ENCODE measurements around the gene PARK7. TPM values are rescaled to one million over a fixed set of nuclear protein-coding genes. Genes with fewer than 3 reads are reported as not detected.

The PARK7 gene
- total RNA-seq, 1 experiment from 2014 or later: 448 TPM

GRCh38 chr1:7971024-7971423, 9.5 kb downstream of the PARK7 start:
- no peak overlapping the region for H3K27ac ChIP-seq (ENCODE audit: low read length)
- no peak for ATAC-seq
- BruUV-seq (replicated peaks): TSS peak; percentile 22
- intact Hi-C loops (cut with micrococcal nuclease; ENCODE audit: unreplicated experiment): no loop called here
- CTCF ChIA-PET: no interaction called here
- H3K27me3 ChIP-seq (ENCODE audit: control insufficient read depth, insufficient read depth, low read length): no peaks in the 10 kb centered on the region
- H3K36me3 ChIP-seq (ENCODE audit: control insufficient read depth, insufficient read depth, low read length): peaks cover 25% of the 10 kb centered on the region
- POLR2A ChIA-PET: no interaction called here
- no peak for DNase-seq (ENCODE audit: low read depth, low spot score)
- TF ChIP-seq POLR2AphosphoS5 (IDR thresholded peaks at IDR 0.05; ENCODE audit: low read depth, low read length) (no peak), CTCF (IDR thresholded peaks at IDR 0.05) (no peak), SIN3A (IDR thresholded peaks at IDR 0.05; ENCODE audit: borderline replicate concordance, insufficient read depth, low read depth, low read length) (no peak), REST (IDR thresholded peaks at IDR 0.05; ENCODE audit: insufficient read depth in 1 of 2, low read depth in 2 of 2, low read length in 1 of 2) (no peak)
- H3K9me3 ChIP-seq (ENCODE audit: control insufficient read depth, insufficient read depth, low read depth, low read length): no peaks in the 10 kb centered on the region
- H3K4me3 ChIP-seq (ENCODE audit: low read depth in 2 of 2, low read length in 2 of 2): no peak overlapping the region
- H3K4me1 ChIP-seq (ENCODE audit: control insufficient read depth, insufficient read depth, low read length): 0 out of 2 replicates have a peak, but pooled peaks cover 2% of the 10 kb centered on the region
- in situ Hi-C loops (cut with HindIII; ENCODE audit: low pct_unique_long_range_greater_than_20kb, low sequenced_read_pairs): no loop called here

- TF ChIP-seq REST (IDR thresholded peaks at IDR 0.05; ENCODE audit: insufficient read depth in 1 of 2, low read depth in 2 of 2, low read length in 1 of 2) (no peak), CTCF (IDR thresholded peaks at IDR 0.05) (no peak), TCF7L2 (IDR thresholded peaks at IDR 0.05; ENCODE audit: low read depth, low read length) (no peak), SIN3A (IDR thresholded peaks at IDR 0.05; ENCODE audit: borderline replicate concordance, insufficient read depth, low read depth, low read length) (no peak), POLR2AphosphoS5 (IDR thresholded peaks at IDR 0.05; ENCODE audit: low read depth, low read length) (no peak)
- POLR2A ChIA-PET: no interaction called here
- DNase-seq (ENCODE audit: low read depth, low spot score) (no peak), ATAC-seq (no peak)
- H3K27me3 ChIP-seq (ENCODE audit: control insufficient read depth, insufficient read depth, low read length): no peaks in the 10 kb centered on the region
- intact Hi-C loops (cut with micrococcal nuclease; ENCODE audit: unreplicated experiment): no loop called here
- no peak overlapping the region for H3K27ac ChIP-seq (ENCODE audit: low read length)
- no peaks in the 10 kb centered on the region for H3K9me3 ChIP-seq (ENCODE audit: control insufficient read depth, insufficient read depth, low read depth, low read length)
- no peak overlapping the region for H3K4me3 ChIP-seq (ENCODE audit: low read depth in 2 of 2, low read length in 2 of 2)
- BruUV-seq (replicated peaks): no TSS peak
- in situ Hi-C loops (cut with HindIII; ENCODE audit: low pct_unique_long_range_greater_than_20kb, low sequenced_read_pairs): no loop called here
- peaks cover 23% of the 10 kb centered on the region for H3K36me3 ChIP-seq (ENCODE audit: control insufficient read depth, insufficient read depth, low read length)
- CTCF ChIA-PET: interaction anchor here (0.6 kb wide), 1 partner anchor 232 kb away, joined by 6 read pairs; no protein-coding TSS in a partner anchor
- no peaks in the 10 kb centered on the region; the same call in 1 of the 2 replicates for H3K4me1 ChIP-seq (ENCODE audit: control insufficient read depth, insufficient read depth, low read length)
Observed at GRCh38 chr1:7972285-7972684, 10.8 kb downstream of the PARK7 start.

All from Panc1 (cell line).